Common myeloid progenitor, CD34-positive (primary cell): ENCODE data around the gene SPAG7.
"Not testable (repeated sequence)": the region's sequence is repeated elsewhere in the genome, so short reads cannot be mapped to it uniquely, and the experiment has no call there.

Experiments used
- CTCF ChIA-PET: fragments of 350-600 bp; sonication (Branson Sonifier 250); formaldehyde crosslinking; loops from one replicate; lab custom pipeline; 2021; ENCODE audit warnings: antibody characterized with exemption; lab: Charles Lee
- POLR2A ChIA-PET: fragments of 350-600 bp; sonication (Branson Sonifier 250); formaldehyde crosslinking; loops from one replicate; lab custom pipeline; 2021; ENCODE audit warnings: antibody characterized with exemption; lab: Charles Lee
- DNase-seq, 3 donors: peaks; one replicate each; pipeline versions ENCODE4 v3.0.0 to v3.0.0-alpha.2; 2013
- H3K27ac ChIP-seq, 2 experiments: 1 replicate in 1 of 2; 2 replicates in 1 of 2; pipeline ENCODE4 v1.7.0; 2013; ENCODE audit warnings: inconsistent platforms in 2 of 2, low read length in 2 of 2, mild to moderate bottlenecking in 2 of 2, low read depth in 1 of 2, moderate library complexity in 1 of 2; ENCODE audit not compliant: severe bottlenecking in 2 of 2, insufficient read depth in 1 of 2, poor library complexity in 1 of 2
- H3K27me3 ChIP-seq, 5 experiments: replicated peaks in 2 of 5; 1 replicate in 3 of 5; 2 replicates in 2 of 5; pipeline versions ENCODE4 v1.6.1 to v1.7.0; 2013; ENCODE audit warnings: low read length in 4 of 5, mild to moderate bottlenecking in 2 of 5, moderate library complexity in 2 of 5, inconsistent platforms in 1 of 5; ENCODE audit not compliant: insufficient read depth in 5 of 5, control insufficient read depth in 4 of 5
- H3K36me3 ChIP-seq, 4 experiments: 1 replicate in 2 of 4; 2 replicates in 2 of 4; pipeline versions ENCODE4 v1.6.1 to v1.7.0; 2013; ENCODE audit warnings: low read length in 3 of 4, control low read depth in 1 of 4, mild to moderate bottlenecking in 1 of 4; ENCODE audit not compliant: control insufficient read depth in 4 of 4, insufficient read depth in 4 of 4
- H3K4me1 ChIP-seq, 4 experiments: 1 replicate in 3 of 4; 2 replicates in 1 of 4; pipeline versions ENCODE4 v1.6.1 to v1.7.1; 2013; ENCODE audit warnings: low read length in 3 of 4, mild to moderate bottlenecking in 3 of 4, control low read depth in 1 of 4, inconsistent platforms in 1 of 4, moderate library complexity in 1 of 4; ENCODE audit not compliant: control insufficient read depth in 4 of 4, insufficient read depth in 4 of 4; ENCODE audit errors: control extremely low read depth in 1 of 4
- H3K4me3 ChIP-seq, 7 experiments: 1 replicate in 4 of 7; 2 replicates in 3 of 7; pipeline versions ENCODE4 v1.5.1 to v1.7.0; 2013; ENCODE audit warnings: mild to moderate bottlenecking in 7 of 7, low read length in 6 of 7, moderate library complexity in 6 of 7, inconsistent platforms in 2 of 7, low read depth in 2 of 7, control low read depth in 1 of 7; ENCODE audit not compliant: insufficient read depth in 4 of 7, control insufficient read depth in 1 of 7; ENCODE audit errors: extremely low read depth in 1 of 7
- H3K9me3 ChIP-seq, 5 experiments: 1 replicate in 4 of 5; 2 replicates in 1 of 5; pipeline versions ENCODE4 v1.6.1 to v1.7.1; 2013; ENCODE audit warnings: low read length in 4 of 5, mild to moderate bottlenecking in 2 of 5, inconsistent platforms in 1 of 5, low read depth in 1 of 5, moderate library complexity in 1 of 5; ENCODE audit not compliant: control insufficient read depth in 4 of 5, insufficient read depth in 2 of 5; ENCODE audit errors: control extremely low read depth in 1 of 5
- WGBS: methylation state at CpG from one replicate; pipeline ENCODE4 v1.1.5; 2013; ENCODE audit not compliant: insufficient coverage; 5-methylcytosine and 5-hydroxymethylcytosine counted together

SPAG7 gene

DNA sequence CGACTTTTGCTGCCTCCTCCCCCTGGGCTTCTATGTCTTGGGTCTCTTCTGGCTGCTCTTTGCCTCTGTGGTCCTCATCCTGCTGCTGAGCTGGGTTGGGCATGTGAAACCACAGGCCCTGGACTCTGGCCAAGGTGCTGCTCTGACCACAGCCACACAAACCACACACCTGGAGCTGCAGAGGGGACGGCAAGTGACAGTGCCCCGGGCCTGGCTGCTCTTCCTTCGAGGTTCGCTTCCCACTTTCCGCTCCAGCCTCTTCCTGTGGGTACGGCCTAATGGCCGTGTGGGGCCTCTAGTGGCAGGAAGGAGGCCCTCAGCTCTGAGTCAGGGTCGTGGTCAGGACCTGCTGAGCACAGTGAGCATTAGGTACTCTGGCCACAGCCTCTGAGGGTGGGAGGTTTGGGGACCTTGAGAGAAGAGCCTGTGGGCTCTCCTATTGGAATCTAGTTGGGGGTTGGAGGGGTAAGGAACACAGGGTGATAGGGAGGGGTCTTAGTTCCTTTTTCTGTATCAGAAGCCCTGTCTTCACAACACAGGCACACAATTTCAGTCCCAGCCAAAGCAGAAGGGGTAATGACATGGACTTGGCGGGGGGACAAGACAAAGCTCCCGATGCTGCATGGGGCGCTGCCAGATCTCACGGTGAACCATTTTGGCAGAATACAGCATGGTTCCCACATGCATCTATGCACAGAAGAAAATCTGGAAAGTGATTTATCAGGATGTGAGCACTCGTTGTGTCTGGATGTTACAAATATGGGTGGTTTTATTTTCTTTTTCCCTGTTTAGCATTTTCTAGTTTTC lies 33.2 kb downstream of the SPAG7 start:
- H3K27ac ChIP-seq, result peak overlapping the region in 1 of 2 experiments; percentile 9
- DNase-seq, result peak; percentile 52 to 80 (median 73)
- no peaks in the 10 kb centered on the region for H3K9me3 ChIP-seq
- WGBS, result 9% methylated on average over 11 of the region's 14 CpGs
- POLR2A ChIA-PET, result interaction anchor here (1.5 kb wide), 1 partner anchor 14 kb away, joined by 4 read pairs; the partner anchor contains the start of gene PFN1
- peaks cover 3 to 75% (median 55%) of the 10 kb centered on the region in 4 experiments for H3K4me1 ChIP-seq
- CTCF ChIA-PET, result interaction anchor here (0.7 to 1.6 kb wide), 5 partner anchors 11 to 33 kb away, joined by 3 to 11 read pairs (median 4); partner anchors contain the start of genes CHRNE and SPAG7
- H3K36me3 ChIP-seq, result peaks cover 0 to 28% (median 11%) of the 10 kb centered on the region in 4 experiments
- no peaks in the 10 kb centered on the region for H3K27me3 ChIP-seq
- peak overlapping the region in 5 of 7 experiments; percentile 11 to 66 (median 54) for H3K4me3 ChIP-seq

DNA sequence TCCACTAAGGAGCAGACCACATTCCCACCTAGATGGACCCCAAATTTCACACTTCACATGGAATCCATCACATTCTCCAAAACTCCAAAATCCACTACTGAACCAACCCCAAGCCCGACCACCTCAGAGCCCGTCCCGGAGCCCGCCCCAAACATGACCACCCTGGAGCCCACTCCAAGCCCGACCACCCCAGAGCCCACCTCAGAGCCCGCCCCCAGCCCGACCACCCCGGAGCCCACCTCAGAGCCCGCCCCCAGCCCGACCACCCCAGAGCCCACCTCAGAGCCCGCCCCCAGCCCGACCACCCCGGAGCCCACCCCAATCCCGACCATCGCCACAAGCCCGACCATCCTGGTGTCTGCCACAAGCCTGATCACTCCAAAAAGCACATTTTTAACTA lies 34.0 kb downstream of the SPAG7 start:
- Histone ChIP-seq H3K4me3 (peak overlapping the region in 5 of 7 experiments; percentile 11 to 66 (median 54)), H3K36me3 (peaks cover 0 to 27% (median 11%) of the 10 kb centered on the region in 4 experiments), H3K27me3 (no peaks in the 10 kb centered on the region), H3K27ac (peak overlapping the region in 1 of 2 experiments; percentile 9), H3K4me1 (peaks cover 0 to 67% (median 48%) of the 10 kb centered on the region in 4 experiments), H3K9me3 (no peaks in the 10 kb centered on the region)
- 43% methylated on average over 7 of the region's 16 CpGs for WGBS
- no peak for DNase-seq
- ChIA-PET CTCF (interaction anchor here (0.7 to 1.6 kb wide), 5 partner anchors 11 to 34 kb away, joined by 3 to 11 read pairs (median 4); partner anchors contain the start of genes CHRNE and SPAG7), POLR2A (interaction anchor here (1.5 kb wide), 1 partner anchor 15 kb away, joined by 4 read pairs; the partner anchor contains the start of gene PFN1)

DNA sequence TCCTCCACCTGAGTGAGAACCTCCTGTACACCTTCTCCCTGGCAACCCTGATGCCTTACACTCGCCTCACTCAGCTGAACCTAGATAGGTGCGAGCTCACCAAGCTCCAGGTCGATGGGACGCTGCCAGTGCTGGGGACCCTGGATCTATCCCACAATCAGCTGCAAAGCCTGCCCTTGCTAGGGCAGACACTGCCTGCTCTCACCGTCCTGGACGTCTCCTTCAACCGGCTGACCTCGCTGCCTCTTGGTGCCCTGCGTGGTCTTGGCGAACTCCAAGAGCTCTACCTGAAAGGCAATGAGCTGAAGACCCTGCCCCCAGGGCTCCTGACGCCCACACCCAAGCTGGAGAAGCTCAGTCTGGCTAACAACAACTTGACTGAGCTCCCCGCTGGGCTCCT lies 34.9 kb downstream of the SPAG7 start:
- 95% methylated on average over 12 of the region's 12 CpGs for WGBS
- Histone ChIP-seq H3K9me3 (no peaks in the 10 kb centered on the region), H3K27me3 (no peaks in the 10 kb centered on the region), H3K27ac (no peak overlapping the region), H3K4me1 (peaks cover 0 to 59% (median 43%) of the 10 kb centered on the region in 4 experiments), H3K36me3 (peaks cover 0 to 18% (median 8%) of the 10 kb centered on the region in 4 experiments), H3K4me3 (peak overlapping the region in 3 of 7 experiments; percentile 1 to 15 (median 5))
- POLR2A ChIA-PET, result no interaction called here
- CTCF ChIA-PET, result interaction anchor here (1.1 to 1.3 kb wide), 2 partner anchors 19 to 23 kb away, joined by 3 to 9 read pairs; no protein-coding TSS in a partner anchor
- DNase-seq, result no peak

DNA sequence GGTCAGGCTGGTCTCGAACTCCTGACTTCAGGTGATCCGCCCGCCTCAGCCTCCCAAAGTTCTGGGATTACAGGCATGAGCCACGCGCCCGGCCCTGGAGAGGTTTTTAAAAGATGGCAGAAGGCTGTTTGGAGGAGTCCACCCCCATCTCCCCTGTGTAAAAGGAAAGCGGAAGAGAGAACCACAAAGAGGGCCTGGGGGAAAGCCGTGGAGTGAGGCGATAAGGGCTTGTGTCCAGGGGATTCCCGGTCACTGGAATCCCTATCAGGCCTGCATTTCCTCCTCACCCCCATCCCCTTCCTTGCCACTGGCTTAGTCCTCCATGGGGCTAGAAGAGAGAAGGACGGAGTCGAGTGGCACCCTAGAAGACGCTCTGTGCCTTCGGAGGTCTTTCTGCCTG lies 35.7 kb downstream of the SPAG7 start, which contains the start of gene GP1BA:
TSS of gene GP1BA (plus strand) at position 315 of the 400 bp plus-strand sequence. CDS start 328 bp downstream, outside the sequence.
- Histone ChIP-seq H3K9me3 (no peaks in the 10 kb centered on the region), H3K4me3 (peak within 1 kb of the TSS in 4 of 7 experiments; percentile 25 to 69 (median 54)), H3K27ac (peak within 1 kb of the TSS; percentile 15 to 22), H3K4me1 (peaks cover 0 to 51% (median 42%) of the 10 kb centered on the region in 4 experiments), H3K36me3 (peaks cover 0 to 12% (median 2%) of the 10 kb centered on the region in 4 experiments), H3K27me3 (no peaks in the 10 kb centered on the region)
- CTCF ChIA-PET, result interaction anchor here (1.1 to 1.3 kb wide), 2 partner anchors 18 to 23 kb away, joined by 3 to 9 read pairs; no protein-coding TSS in a partner anchor
- DNase-seq, result peak; percentile 36 to 63 (median 57)
- WGBS, result 44% methylated on average over 6 of the region's 14 CpGs
- POLR2A ChIA-PET, result no interaction called here

DNA sequence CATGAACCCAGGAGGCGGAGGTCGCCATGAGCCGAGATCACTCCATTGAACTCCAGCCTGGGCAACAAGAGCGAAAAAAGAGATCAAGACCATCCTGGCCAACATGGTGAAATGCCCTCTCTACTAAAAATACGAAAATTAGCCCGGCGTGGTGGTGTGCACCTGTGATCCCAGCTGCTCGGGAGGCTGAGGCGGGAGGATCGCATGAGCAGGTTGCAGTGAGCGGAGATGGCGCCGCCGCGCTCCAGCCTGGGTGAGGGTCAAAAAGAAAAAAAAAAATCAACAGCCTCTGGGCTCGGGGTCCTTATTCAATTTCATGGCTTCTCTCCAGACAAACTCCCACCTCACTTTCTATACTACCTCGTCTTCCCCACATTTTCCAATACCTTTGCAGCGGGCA lies 38.7 kb downstream of the SPAG7 start:
- ChIA-PET POLR2A (no interaction called here), CTCF (interaction anchor here (1.3 kb wide), 1 partner anchor 20 kb away, joined by 5 read pairs; no protein-coding TSS in a partner anchor)
- 96% methylated on average over 14 of the region's 18 CpGs for WGBS
- no peak overlapping the region for H3K4me3 ChIP-seq
- no peak for DNase-seq
- H3K9me3 ChIP-seq, result no peaks in the 10 kb centered on the region
- peaks cover 0 to 31% (median 22%) of the 10 kb centered on the region in 4 experiments for H3K4me1 ChIP-seq
- H3K27me3 ChIP-seq, result no peaks in the 10 kb centered on the region
- H3K27ac ChIP-seq, result no peak overlapping the region
- no peaks in the 10 kb centered on the region for H3K36me3 ChIP-seq

DNA sequence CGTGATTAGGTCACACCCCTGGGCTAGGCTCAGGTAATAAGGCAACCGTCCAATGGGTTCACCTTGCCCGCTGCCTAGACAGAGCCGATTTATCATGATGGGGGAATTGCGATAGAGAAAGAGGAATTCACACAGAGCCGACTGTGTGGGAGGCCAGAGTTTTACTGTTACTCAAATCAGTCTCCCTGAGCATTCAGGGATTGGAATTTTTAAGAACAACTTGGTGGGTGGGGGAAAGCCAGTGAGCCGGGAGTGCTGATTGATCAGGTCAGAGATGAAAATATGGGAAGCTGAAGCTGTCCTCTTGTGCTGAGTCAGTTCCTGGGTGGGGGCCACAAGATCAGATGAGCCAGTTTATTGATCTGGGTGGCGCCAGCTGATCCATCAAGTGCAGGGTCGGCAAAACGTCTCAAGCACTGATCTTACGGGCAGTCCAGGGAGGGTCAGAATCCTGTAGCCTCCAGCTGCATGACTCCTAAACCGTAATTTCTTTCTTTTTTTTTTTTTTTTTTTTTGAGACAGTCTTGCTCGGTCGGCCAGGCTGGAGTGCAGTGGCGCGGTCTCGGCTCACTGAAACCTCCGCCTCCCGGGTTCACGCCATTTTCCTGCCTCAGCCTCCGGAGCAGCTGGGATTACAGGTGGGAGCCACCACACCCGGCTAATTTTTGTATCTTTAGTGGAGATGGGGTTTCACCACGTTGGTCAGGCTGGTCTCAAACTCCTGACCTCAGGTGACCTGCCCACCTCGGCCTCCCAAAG lies 40.9 kb downstream of the SPAG7 start:
- H3K27me3 ChIP-seq, H3K36me3 ChIP-seq, H3K27ac ChIP-seq, H3K4me3 ChIP-seq, POLR2A ChIA-PET, DNase-seq, H3K9me3 ChIP-seq: not testable (repeated sequence)
- 95% methylated on average over 20 of the region's 24 CpGs for WGBS
- CTCF ChIA-PET, result interaction anchor here (0.9 to 1.7 kb wide), 2 partner anchors 14 to 18 kb away, joined by 4 to 7 read pairs; no protein-coding TSS in a partner anchor
- H3K4me1 ChIP-seq, result peaks cover 0 to 11% (median 5%) of the 10 kb centered on the region in 4 experiments
